ENCODE results near the gene PHACTR3. TPM values are rescaled to one million over a fixed set of nuclear protein-coding genes. Genes with fewer than 3 reads are reported as not detected.

The PHACTR3 gene
- polyA plus RNA-seq, 2 of the 4 experiments (the other 2 are of a cell fraction), result not detected

- whole genome bisulfite sequencing (ENCODE audit: missing lambda C conversion rate), result 41% methylated on average over 18 of the region's 28 CpGs
- H3K4me2 ChIP-seq, result peak overlapping the region; percentile 58
- no peak overlapping the region for H3K27ac ChIP-seq
- H3K4me1 ChIP-seq, result no peaks in the 10 kb centered on the region
- POLR2A ChIA-PET, result no interaction called here
- ATAC-seq, result peak; percentile 70 to 89
- DNase-seq (ENCODE audit: low read depth in 1 of 2, low spot score in 1 of 2), result peak; percentile 41 to 69
- CTCF ChIA-PET, result interaction anchor here (0.6 to 5.6 kb wide), 43 partner anchors 9 to 236 kb away, joined by 3 to 75 read pairs (median 5); no protein-coding TSS in a partner anchor
- no peaks in the 10 kb centered on the region for H3K9me3 ChIP-seq
- no peak overlapping the region for H3K4me3 ChIP-seq
- TF ChIP-seq HOXB5 (CRISPR knock-in tag; IDR thresholded peaks at IDR 0.05), result no peak
- no peak for TF ChIP-seq KDM5A (IDR thresholded peaks at IDR 0.05)
- TF ChIP-seq CHD4 (IDR thresholded peaks at IDR 0.05; ENCODE audit: borderline replicate concordance), result no peak
- no peak for TF ChIP-seq RCOR1 (IDR thresholded peaks at IDR 0.05; ENCODE audit: low read depth, low read length)
- peak; percentile 84 for TF ChIP-seq CTCF (IDR thresholded peaks at IDR 0.05)
- TF ChIP-seq JUN (IDR thresholded peaks at IDR 0.05), result no peak
- no peak for TF ChIP-seq POLR2A (IDR thresholded peaks at IDR 0.05; ENCODE audit: low read length)
- no peak for TF ChIP-seq GATA3 (IDR thresholded peaks at IDR 0.05; ENCODE audit: borderline replicate concordance)
- TF ChIP-seq EP300 (IDR thresholded peaks at IDR 0.05), result no peak
- no peak for TF ChIP-seq RFX5 (IDR thresholded peaks at IDR 0.05)
- no peak for TF ChIP-seq MAZ (IDR thresholded peaks at IDR 0.05; ENCODE audit: borderline replicate concordance, low read depth, low read length)
- no peak for TF ChIP-seq MAX (IDR thresholded peaks at IDR 0.05)
- no peak for TF ChIP-seq TP53 (CRISPR knock-in tag; IDR thresholded peaks at IDR 0.05)
- TF ChIP-seq KDM1A (IDR thresholded peaks at IDR 0.05; ENCODE audit: low read depth), result no peak
- peak; percentile 43 to 45; a peak in 3 of 5 replicates for TF ChIP-seq RAD21 (conservative IDR thresholded peaks at IDR 0.05 in 1 of 2, IDR thresholded peaks at IDR 0.05 in 1 of 2)
- TF ChIP-seq FOXS1 (CRISPR knock-in tag; IDR thresholded peaks at IDR 0.05), result no peak
- TF ChIP-seq ATOH8 (CRISPR knock-in tag; IDR thresholded peaks at IDR 0.05; ENCODE audit: low read depth), result no peak
- no peak for TF ChIP-seq ESRRA (IDR thresholded peaks at IDR 0.05; ENCODE audit: borderline replicate concordance, low read length)
- no peak for TF ChIP-seq HEYL (CRISPR knock-in tag; IDR thresholded peaks at IDR 0.05)
- no peak for TF ChIP-seq TFCP2L1 (CRISPR knock-in tag; IDR thresholded peaks at IDR 0.05)
- peak; percentile 41; the same call in 2 of the 3 replicates for TF ChIP-seq SMC3 (IDR thresholded peaks at IDR 0.05)
- TF ChIP-seq EHMT2 (IDR thresholded peaks at IDR 0.05; ENCODE audit: low read depth), result no peak
- no peak for FAIRE-seq
Observed at GRCh38 chr20:59571551-59572314, 32.6 kb upstream of the PHACTR3 start.

- ChIA-PET POLR2A (no interaction called here), CTCF (interaction anchor here (0.9 to 5.6 kb wide), 13 partner anchors 8 to 180 kb away, joined by 3 to 75 read pairs (median 8); no protein-coding TSS in a partner anchor)
- H3K27ac ChIP-seq, result no peak overlapping the region
- FAIRE-seq, result no peak
- no peak overlapping the region for H3K4me3 ChIP-seq
- H3K4me1 ChIP-seq, result no peaks in the 10 kb centered on the region
- DNase-seq (ENCODE audit: low read depth in 1 of 2, low spot score in 1 of 2), result no peak
- no peaks in the 10 kb centered on the region for H3K9me3 ChIP-seq
- no peak for ATAC-seq
- WGBS (ENCODE audit: missing lambda C conversion rate), result 64% methylated on average over 4 of the region's 4 CpGs
- no peak overlapping the region for H3K4me2 ChIP-seq
- TF ChIP-seq CTCF (IDR thresholded peaks at IDR 0.05), result no peak
- TF ChIP-seq GATA3 (IDR thresholded peaks at IDR 0.05; ENCODE audit: borderline replicate concordance), result no peak
- no peak for TF ChIP-seq POLR2A (IDR thresholded peaks at IDR 0.05; ENCODE audit: low read length)
- TF ChIP-seq POLR2AphosphoS2 (conservative IDR thresholded peaks at IDR 0.05; ENCODE audit: low read length), result no peak
- TF ChIP-seq MYC (IDR thresholded peaks at IDR 0.05; ENCODE audit: borderline replicate concordance, low read length), result no peak
- TF ChIP-seq JUN (IDR thresholded peaks at IDR 0.05), result no peak
- no peak for TF ChIP-seq MAFK (IDR thresholded peaks at IDR 0.05; ENCODE audit: partially characterized antibody)
- TF ChIP-seq ESRRA (IDR thresholded peaks at IDR 0.05; ENCODE audit: borderline replicate concordance, low read length), result no peak
- TF ChIP-seq USF2 (IDR thresholded peaks at IDR 0.05), result no peak
- no peak for TF ChIP-seq KDM5A (IDR thresholded peaks at IDR 0.05)
- no peak for TF ChIP-seq TFCP2L1 (CRISPR knock-in tag; IDR thresholded peaks at IDR 0.05)
- TF ChIP-seq HES2 (IDR thresholded peaks at IDR 0.05), result no peak
- TF ChIP-seq RFX5 (IDR thresholded peaks at IDR 0.05), result no peak
- TF ChIP-seq PHF8 (IDR thresholded peaks at IDR 0.05; ENCODE audit: borderline replicate concordance, low read depth), result no peak
- TF ChIP-seq RNF2 (IDR thresholded peaks at IDR 0.05; ENCODE audit: borderline replicate concordance, low read depth), result no peak
Observed at GRCh38 chr20:59572515-59572914, 31.8 kb upstream of the PHACTR3 start.

Data from A549 (cell line).